Bronchial epithelial cell (primary cell): ENCODE data around the gene DBF4. TPM values are rescaled to one million over a fixed set of nuclear protein-coding genes. Genes with fewer than 3 reads are reported as not detected.
"Not testable (repeated sequence)": the region's sequence is repeated elsewhere in the genome, so short reads cannot be mapped to it uniquely, and the experiment has no call there.

Experiments
- DNase-seq: peaks from one replicate; pipeline ENCODE4 v3.0.0-alpha.2; 2010; ENCODE audit warnings: low read depth
- FAIRE-seq: peaks from 2 replicates; lab custom pipeline; 2011; peaks lifted over from hg19 to GRCh38; lab: Jason Lieb, UNC
- H3K27me3 ChIP-seq: 2 replicates; pipeline ENCODE4 v1.5.1; 2011; ENCODE audit warnings: low read length; ENCODE audit not compliant: control insufficient read depth, insufficient read depth
- H3K36me3 ChIP-seq: 2 replicates; pipeline ENCODE4 v1.5.1; 2011; ENCODE audit warnings: low read length; ENCODE audit not compliant: control insufficient read depth, insufficient read depth
- H3K4me3 ChIP-seq: 2 replicates; pipeline ENCODE4 v1.5.1; 2011; ENCODE audit warnings: mild to moderate bottlenecking, low read depth, low read length, control low read depth
- CTCF ChIP-seq: IDR thresholded peaks from 2 replicates; pipeline ENCODE4 v1.5.1; 2011; ENCODE audit warnings: mild to moderate bottlenecking, moderate library complexity, low read length, control low read depth, inconsistent platforms; ENCODE audit not compliant: insufficient read depth, severe bottlenecking
- total RNA-seq: library from RNA; depleted of rRNA; stranded (reverse); fragments of >200 nt; gene quantifications from 2 replicates; pipeline ENCODE4 v1.2.1, GENCODE V29; 2014

DBF4 gene
- total RNA-seq, 1 donor from 2014 or later = 9.7 TPM

- no peak for FAIRE-seq
Measured at GRCh38 chr7:87872346-87872745, 3.9 kb upstream of the DBF4 start.

GRCh38 chr7:87873328-87873727 is 3.0 kb upstream of the DBF4 start:
- H3K36me3 ChIP-seq, H3K4me3 ChIP-seq, DNase-seq, H3K27me3 ChIP-seq, FAIRE-seq: not testable (repeated sequence)

More at GRCh38 chr7:87872346-87872745, 3.9 kb upstream of the DBF4 start:
- DNase-seq = no peak
- no peak overlapping the region for H3K4me3 ChIP-seq
- no peaks in the 10 kb centered on the region for H3K27me3 ChIP-seq
- no peak for TF ChIP-seq CTCF
- H3K36me3 ChIP-seq = peaks cover 4% of the 10 kb centered on the region

GRCh38 chr7:87874066-87874465 is 2.2 kb upstream of the DBF4 start:
- TF ChIP-seq CTCF = no peak
- Histone ChIP-seq H3K36me3 (peaks cover 4% of the 10 kb centered on the region), H3K27me3 (no peaks in the 10 kb centered on the region), H3K4me3 (no peak overlapping the region)
- FAIRE-seq = no peak
- DNase-seq = no peak

GRCh38 chr7:87875151-87876039 is 898 bp upstream of the DBF4 start:
- no peaks in the 10 kb centered on the region for H3K27me3 ChIP-seq
- no peak for TF ChIP-seq CTCF
- H3K4me3 ChIP-seq = peak overlapping the region; percentile 87
- FAIRE-seq (no peak), DNase-seq (peak; percentile 9)
- peaks cover 4% of the 10 kb centered on the region for H3K36me3 ChIP-seq

- TF ChIP-seq CTCF = peak; percentile 6
- Histone ChIP-seq H3K36me3 (no peaks in the 10 kb centered on the region), H3K27me3 (no peaks in the 10 kb centered on the region), H3K4me3 (peak overlapping the region; percentile 87)
- peak; percentile 40 for DNase-seq
- FAIRE-seq = no peak
Measured at GRCh38 chr7:87876869-87877234, 559 bp downstream of the DBF4 start.

GRCh38 chr7:87877366-87878040 is 1.2 kb downstream of the DBF4 start:
- FAIRE-seq (no peak), DNase-seq (peak; percentile 10)
- TF ChIP-seq CTCF = no peak
- peak overlapping the region; percentile 87 for H3K4me3 ChIP-seq
- no peaks in the 10 kb centered on the region for H3K27me3 ChIP-seq
- no peaks in the 10 kb centered on the region for H3K36me3 ChIP-seq
